Inflammatory macrophage treated with lipopolysaccharide for 1 hour (primary cell): Measurements from ENCODE around the gene PTPRR.

ENCODE experiments used
- DNase-seq, 2 donors: peaks; one replicate each; pipeline ENCODE4 v3.0.0-alpha.2; 2020 to 2022

Gene PTPRR

DNA sequence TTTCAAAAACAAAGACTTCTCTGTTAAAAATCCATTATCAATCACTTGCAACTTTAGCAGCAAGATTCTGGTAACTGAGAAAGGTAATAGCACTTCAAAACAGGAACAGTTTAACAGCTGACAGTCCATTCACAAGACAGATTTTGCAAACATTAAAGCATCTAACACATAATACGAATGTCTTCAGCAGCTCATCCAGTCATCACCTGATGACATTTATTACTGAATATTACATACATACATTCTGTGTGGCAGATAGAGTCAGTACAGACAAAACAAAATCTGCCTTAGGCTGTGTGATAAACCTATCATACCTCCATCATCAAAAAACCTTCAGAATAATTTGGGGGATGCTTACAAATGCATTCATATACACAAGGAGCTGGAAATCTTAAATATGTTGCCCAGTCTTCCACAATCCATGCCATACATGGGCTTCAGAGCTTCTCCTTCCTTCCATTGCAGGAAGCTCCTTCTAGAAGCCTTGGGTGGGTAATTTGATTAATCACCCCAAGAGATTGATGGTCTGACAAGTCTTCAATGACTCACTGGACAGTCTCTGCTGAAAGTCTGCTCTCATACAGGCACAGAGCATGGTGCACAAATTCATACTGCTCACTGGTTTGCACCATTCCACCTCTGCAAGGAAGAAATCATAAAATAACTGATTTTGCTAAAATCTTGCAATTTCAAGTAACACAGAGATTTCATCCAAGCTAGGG, 281.7 kb downstream of the PTPRR start:
- no peak for DNase-seq

DNA sequence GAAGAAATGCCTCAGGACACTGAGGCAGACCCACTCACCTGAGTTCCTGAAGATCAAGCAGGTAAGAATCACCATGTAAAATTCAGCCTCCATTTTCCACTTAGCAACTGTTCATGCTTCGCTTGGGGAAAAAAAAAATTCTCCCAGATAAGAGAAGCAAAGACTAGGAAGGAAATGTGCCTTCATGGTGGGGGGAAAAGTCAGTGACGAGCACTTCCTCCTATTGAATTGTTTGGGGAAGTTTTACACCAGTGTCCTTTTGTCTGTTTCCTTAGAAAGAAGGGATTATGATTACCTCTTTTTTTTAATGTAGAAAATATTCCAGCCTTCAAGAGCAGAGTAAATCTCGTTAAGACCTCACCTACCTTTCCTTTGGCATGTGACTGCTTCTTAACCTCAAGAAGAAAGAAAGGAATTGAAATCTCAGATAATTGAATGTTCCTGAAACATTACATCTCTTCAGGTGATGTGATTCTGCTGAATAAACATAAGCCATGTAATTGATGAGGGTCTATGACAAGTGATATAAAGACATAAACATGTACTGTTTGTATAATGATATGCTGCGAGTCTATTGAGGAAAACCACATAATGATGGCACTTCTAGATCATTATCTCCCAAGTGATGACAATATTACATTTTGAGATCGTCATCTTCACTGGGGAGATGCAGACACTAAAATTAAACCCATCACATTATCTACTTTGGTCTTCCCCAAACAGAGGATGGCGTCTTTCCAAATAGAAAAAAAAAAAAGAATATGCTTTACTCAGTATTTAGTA, 283.0 kb downstream of the PTPRR start, which contains the start of gene PTPRB:
PTPRB (minus strand) TSS at position 127 of the 783 bp plus-strand sequence; CDS start at position 93, 34 bp downstream.
- DNase-seq = peak in 1 of 2 donors; percentile 2

DNA sequence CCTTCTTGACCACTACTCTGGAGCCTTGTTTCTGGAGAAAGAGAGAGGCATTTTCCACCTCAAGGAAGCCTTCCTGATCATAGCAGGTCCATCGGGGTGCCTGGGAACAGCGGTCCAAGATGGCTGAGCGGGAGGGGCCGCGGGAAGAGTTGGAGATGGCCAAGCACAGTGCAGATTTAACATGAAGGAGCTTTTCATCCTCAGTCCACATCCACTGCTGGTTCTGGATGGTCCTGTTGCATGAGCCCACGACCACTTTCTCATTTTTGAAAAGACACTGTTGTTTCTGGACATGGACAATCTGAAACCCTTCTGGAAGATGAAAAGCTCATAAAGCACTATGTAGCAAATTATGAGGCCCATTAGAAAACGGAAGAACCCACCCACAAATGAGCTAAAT, 284.8 kb downstream of the PTPRR start:
- DNase-seq = no peak

DNA sequence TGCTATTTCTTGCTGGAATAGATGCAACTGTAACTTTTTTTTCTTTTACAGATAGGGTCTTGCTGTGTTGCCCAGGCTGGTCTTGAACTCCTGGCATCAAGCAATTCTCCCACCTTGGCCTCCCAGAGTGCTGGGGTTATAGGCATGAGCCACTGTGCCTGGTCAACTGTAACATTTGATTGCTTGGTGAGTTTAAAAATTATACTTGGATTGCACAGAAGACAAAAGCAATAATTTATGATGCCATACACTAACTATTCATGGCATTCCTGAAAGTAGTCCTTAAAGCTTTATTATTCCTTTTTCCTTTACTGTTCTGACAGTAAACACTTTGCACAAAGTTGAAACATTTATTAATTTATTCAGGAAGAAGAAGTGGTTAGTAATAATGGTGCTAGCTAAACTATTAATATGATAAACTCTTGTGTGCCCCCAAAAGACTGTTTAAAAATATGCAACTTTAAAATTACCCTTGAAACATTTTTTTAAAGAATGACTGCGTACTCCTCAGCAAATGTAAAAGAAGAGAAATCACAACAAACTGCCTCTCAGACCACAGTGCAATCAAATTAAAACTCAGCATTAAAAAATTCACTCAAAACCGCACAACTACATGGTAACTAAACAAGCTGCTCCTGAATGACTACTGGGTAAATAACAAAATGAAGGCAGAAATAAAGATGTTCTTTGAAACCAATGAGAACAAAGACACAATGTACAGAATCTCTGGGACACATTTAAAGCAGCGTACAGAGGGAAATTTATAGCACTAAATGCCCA, 291.6 kb downstream of the PTPRR start:
- no peak for DNase-seq

DNA sequence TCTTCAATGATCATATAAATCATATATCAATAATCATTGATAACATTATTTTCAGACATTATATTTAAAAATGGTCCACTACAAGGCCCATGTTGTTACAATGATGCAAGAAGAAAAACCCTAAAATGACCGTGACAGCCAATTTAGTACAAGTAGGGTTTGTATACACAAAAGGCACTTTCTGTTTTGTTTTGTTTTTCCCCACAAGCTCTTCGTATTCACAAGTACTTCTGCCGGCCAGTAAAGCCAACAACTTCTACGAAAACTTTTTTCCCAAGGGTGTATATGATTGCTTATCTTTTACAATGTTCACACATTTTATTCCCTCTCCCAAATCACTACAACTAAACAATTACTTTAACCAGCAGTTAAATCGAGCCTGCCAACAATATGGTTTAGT, 292.9 kb downstream of the PTPRR start:
- DNase-seq = no peak

DNA sequence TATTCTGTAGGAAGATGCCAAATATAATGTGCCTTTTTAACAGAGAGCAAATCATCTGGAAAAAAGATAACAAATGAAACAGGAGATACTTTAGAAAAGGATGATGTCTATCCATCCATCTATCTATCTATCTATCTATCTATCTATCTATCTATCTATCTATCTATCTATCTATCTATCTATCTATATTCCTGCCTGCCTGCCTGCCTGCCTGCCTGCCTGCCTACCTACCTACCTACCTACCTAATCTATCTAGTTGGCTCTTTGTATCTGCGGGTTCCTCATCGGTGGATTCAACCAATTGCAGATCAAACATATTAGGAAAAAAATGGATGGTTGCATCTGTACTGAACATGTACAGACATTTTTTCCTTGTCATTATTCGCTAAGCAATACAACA, 294.4 kb downstream of the PTPRR start:
- DNase-seq = no peak

DNA sequence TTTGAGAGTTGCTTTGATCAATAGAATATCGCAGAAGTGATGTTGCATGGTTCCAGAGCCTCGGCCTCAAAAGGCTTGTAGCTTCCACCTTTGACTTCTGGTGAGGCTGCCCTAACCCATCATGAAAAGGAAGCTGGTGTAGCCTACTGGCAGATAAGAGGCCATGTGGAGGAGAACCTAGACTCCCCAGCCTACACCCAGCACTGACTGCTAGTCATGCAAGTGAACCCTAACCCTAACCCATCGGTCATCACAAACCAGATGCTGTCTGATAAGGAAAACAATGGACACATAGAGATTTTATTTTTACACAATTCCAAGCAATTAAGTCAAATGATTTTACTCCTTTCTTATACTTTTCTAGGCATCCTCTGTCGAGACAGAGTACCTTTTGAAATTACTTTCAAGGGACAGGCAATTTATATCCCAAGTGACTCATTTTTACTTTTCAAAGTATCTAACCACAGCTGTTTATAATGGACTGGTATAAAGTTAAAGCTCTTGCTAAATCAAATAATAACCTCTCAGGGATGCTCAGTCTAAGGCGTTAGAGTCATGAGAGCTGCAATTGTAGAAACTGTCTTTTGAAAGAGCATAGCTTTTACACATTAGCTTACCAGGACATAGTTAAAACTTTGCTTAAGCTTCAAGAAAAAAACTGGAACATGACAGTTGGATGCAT, 300.9 kb downstream of the PTPRR start:
- DNase-seq = no peak

DNA sequence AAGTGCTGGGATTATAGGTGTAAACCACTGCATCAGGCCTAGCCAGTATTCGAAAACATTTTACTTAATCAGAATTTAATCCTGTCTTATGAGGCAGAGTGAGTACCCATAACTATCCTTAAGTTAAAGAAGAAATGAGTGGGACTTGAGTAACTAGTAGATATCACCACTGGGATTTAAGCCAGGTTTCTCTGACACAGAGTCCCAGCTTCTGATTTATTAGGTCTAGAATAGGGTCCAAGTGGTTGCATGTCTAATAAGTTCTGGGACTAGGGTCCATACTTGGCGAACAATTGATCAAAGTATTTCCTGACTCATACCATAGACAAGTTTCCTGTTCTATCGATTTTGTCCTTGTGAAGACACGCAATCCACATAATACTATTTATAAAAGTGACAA, 302.2 kb downstream of the PTPRR start:
- no peak for DNase-seq

DNA sequence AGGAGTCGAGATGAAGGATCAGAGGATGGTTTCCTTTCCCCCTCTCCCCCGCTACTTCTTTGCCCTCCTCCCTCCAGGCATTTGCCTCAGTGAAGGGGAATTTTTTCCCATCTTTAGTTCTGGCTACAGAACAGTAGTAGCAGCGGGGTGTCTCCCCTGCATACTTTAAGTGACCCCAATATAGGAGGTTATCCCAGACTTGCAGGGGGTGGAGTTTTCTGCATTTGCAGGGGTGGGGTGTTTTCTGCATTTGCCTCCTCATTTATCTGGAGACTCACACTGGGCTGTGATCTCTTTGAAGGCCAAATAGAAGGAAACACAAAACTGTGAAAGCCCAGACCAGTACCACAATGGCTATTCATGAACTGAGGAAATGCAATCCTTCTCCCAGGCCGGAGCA, 303.1 kb downstream of the PTPRR start:
- no peak for DNase-seq

DNA sequence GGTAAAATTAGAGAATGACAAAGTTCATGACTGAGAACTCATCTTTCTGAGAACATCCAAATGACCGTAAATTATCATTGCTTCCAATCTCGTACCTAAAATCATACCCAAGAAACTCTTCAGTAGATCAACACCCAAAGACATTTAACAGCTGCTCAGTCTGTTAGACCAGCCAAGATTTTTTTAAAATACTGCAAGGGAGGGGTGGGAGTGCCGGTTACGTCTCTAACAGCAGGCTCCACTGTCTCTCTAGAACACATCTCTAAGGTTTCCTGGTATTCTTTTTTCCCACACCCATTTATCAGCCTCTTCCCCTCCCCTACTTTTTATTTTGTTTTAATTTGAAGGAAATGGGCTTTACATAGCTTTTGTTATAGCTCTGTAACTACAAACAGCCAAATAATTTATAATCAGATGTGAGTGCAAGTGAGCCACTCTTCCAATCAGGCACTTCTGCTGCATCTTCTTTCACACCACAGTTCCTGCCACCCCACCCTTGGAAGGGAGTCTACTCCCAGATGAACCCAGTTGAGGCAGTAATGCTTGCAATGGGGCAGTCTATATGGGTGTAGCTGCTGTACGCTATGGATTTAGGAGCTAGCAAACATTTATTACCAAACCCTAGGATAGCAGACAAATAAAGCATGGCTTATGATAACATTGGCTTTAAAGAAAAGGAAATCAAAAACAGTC, 305.2 kb downstream of the PTPRR start:
- no peak for DNase-seq

DNA sequence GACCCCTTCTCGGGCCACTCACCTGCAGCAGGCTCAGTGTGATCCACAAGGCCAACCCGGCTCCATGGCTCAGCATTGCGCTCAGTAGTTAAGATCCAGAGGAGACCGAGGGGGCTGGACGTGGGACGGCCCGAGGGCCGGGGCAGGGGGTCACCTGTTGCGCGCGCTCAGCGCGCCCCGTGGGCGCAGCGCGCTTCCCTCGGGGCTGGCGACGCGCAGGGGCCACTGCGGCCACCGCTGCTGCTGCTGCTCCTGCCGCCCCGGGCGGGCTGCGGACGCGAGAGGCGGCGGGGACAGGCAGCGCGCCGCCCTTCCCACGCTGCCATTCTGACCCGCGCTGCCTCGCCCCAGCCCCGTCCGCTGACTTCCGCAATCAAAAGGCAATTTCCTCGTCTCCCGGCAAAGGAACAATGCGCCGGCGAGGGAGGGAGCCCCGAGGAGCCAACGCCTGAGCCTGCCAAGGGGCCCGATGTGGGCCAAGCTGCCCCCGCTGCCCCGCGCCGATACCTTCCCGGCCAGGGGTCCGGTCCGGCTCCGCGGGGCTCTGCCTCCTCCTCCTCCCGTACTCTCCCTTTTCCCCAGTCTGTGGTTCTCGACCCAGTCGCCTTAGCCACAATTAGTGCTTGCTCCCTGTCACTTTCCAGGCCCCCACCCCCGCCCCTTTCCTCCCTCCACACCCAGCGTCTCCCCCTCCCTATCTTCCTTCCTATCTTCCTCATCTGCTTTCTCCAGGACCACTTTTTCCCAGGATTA, 310.6 kb downstream of the PTPRR start:
- peak; percentile 43 to 46 for DNase-seq

DNA sequence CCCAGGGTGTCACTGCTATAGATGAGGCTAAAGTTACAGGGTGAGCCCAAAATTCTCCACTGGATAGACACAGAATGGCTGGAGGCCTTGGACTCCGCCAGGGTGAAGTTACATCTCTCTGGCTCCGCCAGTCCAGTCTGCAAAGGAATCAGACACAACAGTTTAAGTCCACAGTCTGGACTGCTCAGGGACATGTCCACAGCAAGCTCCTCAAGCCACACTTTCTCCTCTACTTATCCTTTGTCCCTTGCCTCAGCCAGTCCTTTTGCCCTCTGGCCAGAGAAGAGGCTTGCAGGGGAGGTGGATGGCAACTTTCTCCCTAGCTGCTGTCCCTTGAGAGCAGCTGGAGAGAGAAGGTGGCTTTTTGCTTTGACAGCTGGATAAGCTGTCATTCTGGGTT, 311.3 kb downstream of the PTPRR start:
- no peak for DNase-seq

DNA sequence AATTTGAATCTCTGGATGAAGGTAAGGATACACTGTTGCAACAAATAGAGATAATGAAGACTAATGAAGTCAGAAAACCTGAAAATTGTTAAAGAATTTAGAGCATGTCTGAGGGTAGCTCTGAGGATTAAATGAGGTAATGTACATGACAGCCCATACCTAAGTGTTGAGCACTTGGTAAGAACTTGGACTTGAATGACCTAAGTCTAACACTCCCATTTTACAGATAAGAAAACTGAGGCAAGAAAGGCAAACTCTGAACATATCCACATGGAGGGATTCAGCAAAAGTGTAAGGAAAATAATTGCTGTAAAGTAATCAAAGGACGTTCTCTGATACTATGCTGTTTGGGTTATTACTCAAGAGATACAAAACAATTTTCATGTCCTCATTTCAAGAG, 312.4 kb downstream of the PTPRR start:
- no peak for DNase-seq

DNA sequence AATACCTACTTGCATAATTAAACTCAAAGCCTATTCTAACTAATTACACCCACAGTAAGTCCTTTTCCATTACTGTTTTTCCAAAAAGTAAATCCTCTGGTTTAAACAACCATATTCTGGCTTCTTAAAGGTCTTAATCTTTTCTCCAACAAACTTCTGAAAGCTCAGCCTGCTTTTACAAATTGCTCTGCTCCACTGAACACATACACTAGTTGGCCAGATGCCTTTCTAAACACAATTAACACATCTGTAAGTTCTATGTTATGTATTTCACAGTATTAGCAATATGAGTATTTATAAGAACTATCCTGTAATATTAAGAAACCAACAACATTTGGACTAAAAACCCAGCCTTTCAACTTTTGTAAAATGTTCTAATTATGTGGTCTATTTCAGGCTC, 313.4 kb downstream of the PTPRR start:
- no peak for DNase-seq

DNA sequence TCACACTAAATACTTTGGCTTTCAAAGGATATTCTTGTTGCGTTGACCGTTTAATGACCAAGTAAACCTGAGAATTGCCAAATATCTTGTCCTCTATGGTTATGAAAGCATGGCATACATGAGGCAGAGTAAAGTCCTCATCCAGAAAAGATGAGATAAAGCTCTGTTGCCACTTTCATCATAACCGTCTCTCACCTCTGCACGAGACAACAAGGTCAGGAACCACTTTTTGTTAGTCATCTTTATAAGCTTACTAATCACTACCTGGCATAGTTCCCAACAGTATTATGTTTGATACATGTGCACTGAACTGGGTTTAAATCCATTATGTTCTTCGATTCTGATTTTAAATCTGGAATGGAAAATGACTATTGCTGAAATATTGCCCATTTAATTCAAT, 314.6 kb downstream of the PTPRR start:
- DNase-seq = no peak

DNA sequence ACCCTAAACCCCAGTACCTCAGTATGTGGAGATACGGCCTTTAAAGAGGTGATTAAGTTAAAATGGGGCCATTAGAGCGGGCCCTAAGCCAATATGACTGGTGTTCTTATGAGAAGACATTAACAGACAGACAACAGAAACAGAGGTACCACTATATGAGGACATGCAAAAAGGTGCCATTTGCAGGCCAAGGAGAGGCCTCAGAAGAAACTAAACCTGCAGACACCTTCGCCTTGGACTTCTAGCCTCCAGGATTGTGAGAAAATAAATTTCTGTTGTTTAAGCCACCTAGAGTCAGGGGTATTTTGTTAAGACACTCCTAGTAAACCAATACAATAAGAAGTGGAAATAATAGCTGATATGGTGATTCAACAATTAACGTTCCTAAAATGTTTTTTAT, 315.9 kb downstream of the PTPRR start:
- DNase-seq = no peak

DNA sequence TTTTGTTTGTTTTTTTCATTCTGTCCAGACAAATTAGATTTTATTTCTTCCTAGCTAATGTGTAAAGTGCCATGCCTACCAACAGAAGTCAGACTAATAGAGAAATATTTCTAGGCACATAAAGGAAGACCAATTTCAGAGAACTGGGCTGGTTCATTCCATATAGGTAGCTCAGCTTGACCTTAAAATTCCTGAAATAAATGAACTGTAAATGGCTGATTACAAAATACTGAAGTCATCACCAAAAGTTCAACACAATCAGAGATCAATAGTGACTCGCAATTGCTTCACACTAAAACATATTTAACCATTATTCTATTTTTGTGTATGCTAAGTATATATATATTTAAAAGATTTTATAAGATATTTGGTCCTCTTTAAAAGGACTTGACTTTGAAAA, 317.5 kb downstream of the PTPRR start:
- DNase-seq = no peak

DNA sequence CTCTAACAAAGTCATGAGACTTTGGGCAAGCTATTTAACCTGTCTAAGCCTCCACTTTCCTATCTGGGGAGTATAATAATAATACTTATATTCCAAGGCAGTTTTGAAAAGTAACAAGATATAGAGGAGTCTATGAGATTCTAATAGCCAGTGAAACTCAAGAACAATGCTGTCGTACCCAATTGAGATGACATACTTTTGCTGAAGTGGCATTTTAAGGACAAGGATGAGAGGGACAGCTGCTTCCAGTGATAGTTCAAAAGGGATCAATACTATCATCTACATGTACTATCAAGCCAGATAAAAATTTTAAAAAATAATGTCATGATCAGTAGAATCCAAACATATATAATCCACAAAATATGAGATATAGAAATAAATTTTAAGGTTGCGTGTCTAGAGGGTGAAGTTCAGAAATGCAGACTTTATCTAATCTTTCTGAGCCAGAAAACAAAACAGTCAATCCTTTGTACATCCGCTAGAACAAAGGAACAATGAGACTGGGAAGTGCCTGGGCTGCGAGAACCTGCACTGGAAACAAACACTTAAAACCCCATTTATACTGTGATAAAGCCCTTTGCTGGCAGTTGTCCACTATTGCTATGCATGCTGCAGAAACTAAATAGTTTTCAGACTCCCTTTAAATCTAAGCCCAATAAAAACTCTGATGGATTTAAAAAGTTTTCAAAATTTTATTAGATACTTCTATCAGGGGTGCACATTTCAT, 321.9 kb downstream of the PTPRR start:
- DNase-seq = no peak

DNA sequence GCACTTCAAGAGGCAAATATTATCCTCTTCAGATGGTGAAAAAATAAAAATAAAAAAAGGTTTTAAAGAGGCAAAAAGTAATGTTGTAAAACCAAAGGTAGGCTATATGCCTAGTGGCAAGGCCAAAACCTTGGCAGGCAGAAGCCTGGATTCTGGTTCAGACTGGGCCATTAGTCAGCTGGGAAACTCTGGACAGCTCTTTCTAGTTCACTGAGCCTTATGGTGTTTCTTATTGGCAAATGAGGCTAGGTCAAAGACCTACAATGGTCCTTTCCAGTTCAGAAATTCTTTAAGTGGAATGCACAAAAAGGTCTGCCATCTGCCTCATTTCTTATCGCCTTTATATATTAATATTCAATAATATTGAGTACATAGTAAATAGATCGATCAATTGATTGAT, 327.9 kb downstream of the PTPRR start:
- DNase-seq = no peak

DNA sequence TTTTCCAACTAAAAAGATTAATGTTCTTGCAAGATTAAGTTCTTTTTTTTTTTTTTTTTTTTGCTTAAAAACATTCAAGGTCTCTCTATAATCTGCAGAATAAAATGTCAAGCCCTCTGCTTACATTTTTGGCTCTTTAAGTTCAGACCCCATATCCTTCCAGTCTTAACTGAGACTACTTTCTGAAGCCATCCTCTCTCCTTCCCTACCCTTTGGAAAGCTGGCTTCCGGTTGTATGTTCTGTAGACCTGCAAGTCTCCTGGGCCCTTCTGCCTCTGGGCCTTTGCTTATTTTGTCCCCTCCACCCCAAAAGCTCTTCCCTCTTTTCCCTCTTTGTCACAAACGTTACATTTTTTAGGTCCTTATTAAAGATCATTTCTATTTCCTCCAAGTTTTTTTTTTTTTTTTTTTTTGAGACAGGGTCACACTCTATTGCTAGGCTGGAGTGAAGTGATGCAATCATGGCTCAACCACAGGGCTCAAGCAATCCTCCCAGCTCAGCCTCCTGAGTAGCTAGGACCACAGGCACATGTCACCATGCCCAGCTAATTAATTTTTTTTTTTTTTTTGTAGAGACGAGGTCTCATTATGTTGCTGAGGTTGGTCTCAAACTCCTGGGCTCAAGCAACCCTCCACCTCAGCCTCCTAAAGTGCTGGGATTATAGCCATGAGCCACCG, 329.9 kb downstream of the PTPRR start:
- DNase-seq = no peak
